Neural cell (in vitro differentiated cells): ENCODE data around the gene ST7L. TPM values are rescaled to one million over a fixed set of nuclear protein-coding genes. Genes with fewer than 3 reads are reported as not detected.

ENCODE experiments used
- H2AFZ ChIP-seq: fragments of 200-600, 300-800 bp; sonication (generic), shearing (Covaris generic); 2 replicates; pipeline ENCODE4 v1.6.0; 2014; ENCODE audit warnings: low read depth, mild to moderate bottlenecking, antibody characterized with exemption, low read length, moderate library complexity
- H3F3A ChIP-seq: fragments of 200-600 bp; shearing (Covaris generic); 2 replicates; pipeline ENCODE4 v1.6.1; 2016; ENCODE audit warnings: mild to moderate bottlenecking, moderate library complexity, mixed read lengths, antibody characterized with exemption, low read length; ENCODE audit not compliant: insufficient read depth, poor library complexity, severe bottlenecking
- H3K27ac ChIP-seq: fragments of 200-600, 300-800 bp; sonication (generic), shearing (Covaris generic); 2 replicates; pipeline ENCODE4 v1.5.1; 2014; ENCODE audit warnings: mild to moderate bottlenecking, low read length, moderate library complexity
- H3K27me3 ChIP-seq: fragments of 300-800, 200-600 bp; sonication (generic), shearing (Covaris generic); 2 replicates; pipeline ENCODE4 v1.6.0; 2014; ENCODE audit warnings: mild to moderate bottlenecking, low read depth, low read length, moderate library complexity; ENCODE audit not compliant: insufficient read depth
- H3K36me3 ChIP-seq: fragments of 300-800, 200-600 bp; sonication (generic), shearing (Covaris generic); 2 replicates; pipeline ENCODE4 v1.5.1; 2014; ENCODE audit warnings: mild to moderate bottlenecking, antibody characterized with exemption, low read length, moderate library complexity; ENCODE audit not compliant: insufficient read depth
- H3K4me2 ChIP-seq: fragments of 300-800, 200-600 bp; sonication (generic), shearing (Covaris generic); 2 replicates; pipeline ENCODE4 v1.6.0; 2014; ENCODE audit warnings: mild to moderate bottlenecking, low read length
- H3K4me3 ChIP-seq: fragments of 300-800, 200-600 bp; sonication (generic), shearing (Covaris generic); 2 replicates; pipeline ENCODE4 v1.5.1; 2014; ENCODE audit warnings: mild to moderate bottlenecking, low read length, moderate library complexity
- H3K79me2 ChIP-seq: fragments of 200-600 bp; shearing (Covaris generic); replicated peaks from 2 replicates; pipeline ENCODE4 v1.6.0; 2014; ENCODE audit warnings: mild to moderate bottlenecking, low read length, moderate library complexity; ENCODE audit not compliant: insufficient read depth
- H3K9ac ChIP-seq: fragments of 300-800, 200-600 bp; sonication (generic), shearing (Covaris generic); 2 replicates; pipeline ENCODE4 v1.6.1; 2016; ENCODE audit warnings: mild to moderate bottlenecking, low read length, mixed read lengths
- H3K9me2 ChIP-seq: fragments of 200-600 bp; shearing (Covaris generic); 2 replicates; pipeline ENCODE4 v1.6.1; 2016; ENCODE audit warnings: mild to moderate bottlenecking, low read length, mixed read lengths; ENCODE audit not compliant: insufficient read depth
- H3K9me3 ChIP-seq: fragments of 200-600, 300-800 bp; sonication (generic), shearing (Covaris generic); 2 replicates; pipeline ENCODE4 v1.6.1; 2016; ENCODE audit warnings: mild to moderate bottlenecking, mixed run types, low read length, moderate library complexity, mixed read lengths
- H4K20me1 ChIP-seq: fragments of 200-600 bp; shearing (Covaris generic); 2 replicates; pipeline ENCODE4 v1.6.1; 2016; ENCODE audit warnings: mild to moderate bottlenecking, mixed run types; ENCODE audit not compliant: insufficient read depth
- EP300 ChIP-seq: fragments of 450-650 bp; conservative IDR thresholded peaks from 2 replicates; pipeline ENCODE4 v1.6.1; 2014; ENCODE audit warnings: antibody characterized with exemption, mild to moderate bottlenecking, moderate library complexity; ENCODE audit not compliant: poor library complexity, severe bottlenecking
- EZH2 ChIP-seq: fragments of 200-600, 300-800 bp; shearing (Covaris generic), sonication (generic); IDR thresholded peaks from 2 replicates; pipeline ENCODE4 v1.6.1; 2014; ENCODE audit warnings: antibody characterized with exemption, low read length, borderline replicate concordance, mild to moderate bottlenecking; ENCODE audit not compliant: insufficient read depth, poor library complexity, severe bottlenecking
- MXI1 ChIP-seq: fragments of 450-650 bp; conservative IDR thresholded peaks from 2 replicates; pipeline ENCODE4 v1.6.1; 2014; ENCODE audit warnings: antibody characterized with exemption, mild to moderate bottlenecking; ENCODE audit not compliant: poor library complexity, severe bottlenecking
- POLR2AphosphoS5 ChIP-seq: IDR thresholded peaks from 2 replicates; pipeline ENCODE4 v1.6.1; 2012
- RAD21 ChIP-seq: fragments of 450-650 bp; conservative IDR thresholded peaks from 2 replicates; pipeline ENCODE4 v1.6.1; 2014; ENCODE audit warnings: antibody characterized with exemption, mild to moderate bottlenecking, moderate library complexity
- SMC3 ChIP-seq: fragments of 450-650 bp; conservative IDR thresholded peaks from 2 replicates; pipeline ENCODE4 v1.6.1; 2014; ENCODE audit warnings: antibody characterized with exemption, mild to moderate bottlenecking, moderate library complexity; ENCODE audit not compliant: poor library complexity
- TAF1 ChIP-seq: IDR thresholded peaks from 2 replicates; pipeline ENCODE4 v1.6.1; 2012; ENCODE audit warnings: low read depth
- polyA plus RNA-seq: library from polyadenylated mRNA; depleted of rRNA; stranded (reverse); fragments of >200 nt; gene quantifications from 2 replicates; pipeline ENCODE4 v1.2.3, GENCODE V29; 2014
- TF ChIP-seq, protein P1 (sequence below): fragments of 450-650 bp; IDR thresholded peaks from 2 replicates; pipeline ENCODE4 v1.5.1; 2014; ENCODE audit warnings: antibody characterized with exemption, mild to moderate bottlenecking, moderate library complexity; ENCODE audit not compliant: poor library complexity, severe bottlenecking
- TF ChIP-seq, protein P2 (sequence below): IDR thresholded peaks from 2 replicates; pipeline ENCODE4 v1.6.1; 2012; ENCODE audit warnings: borderline replicate concordance

Gene ST7L
- polyA plus RNA-seq, 1 donor from 2014 or later, result 33.7 TPM

DNA sequence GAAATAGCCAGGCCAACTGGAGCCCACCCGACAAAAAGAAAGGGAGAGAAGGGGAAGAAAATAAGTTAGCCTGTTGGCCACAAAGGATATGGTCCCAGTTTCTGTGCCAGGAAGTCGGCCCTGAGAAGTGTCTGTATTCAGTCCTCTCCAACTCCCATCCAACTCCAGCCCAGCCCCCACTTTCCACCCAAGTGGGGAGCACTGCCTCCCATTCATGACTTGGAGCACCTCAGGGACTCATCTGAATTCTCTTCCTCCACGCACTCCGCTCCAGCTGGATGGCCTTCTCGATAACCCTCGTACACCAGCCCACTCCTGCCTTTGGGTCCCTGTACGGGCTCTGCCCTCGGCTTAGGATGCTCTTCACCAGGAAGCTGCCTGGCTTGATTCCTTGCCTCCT is 112.2 kb downstream of the ST7L start:
- Histone ChIP-seq H3K4me2 (no peak overlapping the region), H3K27ac (no peak overlapping the region), H3K9me2 (no peaks in the 10 kb centered on the region), H3K79me2 (no peaks in the 10 kb centered on the region), H2AFZ (no peak overlapping the region), H3F3A (no peaks in the 10 kb centered on the region), H3K36me3 (no peaks in the 10 kb centered on the region), H3K9ac (no peak overlapping the region), H3K4me3 (no peak overlapping the region), H4K20me1 (no peaks in the 10 kb centered on the region), H3K27me3 (peaks cover 77% of the 10 kb centered on the region), H3K9me3 (no peaks in the 10 kb centered on the region)
- no peak for TF ChIP-seq MXI1
- TF ChIP-seq TAF1, result no peak
- TF ChIP-seq EZH2, result no peak
- TF ChIP-seq, protein P1, sequence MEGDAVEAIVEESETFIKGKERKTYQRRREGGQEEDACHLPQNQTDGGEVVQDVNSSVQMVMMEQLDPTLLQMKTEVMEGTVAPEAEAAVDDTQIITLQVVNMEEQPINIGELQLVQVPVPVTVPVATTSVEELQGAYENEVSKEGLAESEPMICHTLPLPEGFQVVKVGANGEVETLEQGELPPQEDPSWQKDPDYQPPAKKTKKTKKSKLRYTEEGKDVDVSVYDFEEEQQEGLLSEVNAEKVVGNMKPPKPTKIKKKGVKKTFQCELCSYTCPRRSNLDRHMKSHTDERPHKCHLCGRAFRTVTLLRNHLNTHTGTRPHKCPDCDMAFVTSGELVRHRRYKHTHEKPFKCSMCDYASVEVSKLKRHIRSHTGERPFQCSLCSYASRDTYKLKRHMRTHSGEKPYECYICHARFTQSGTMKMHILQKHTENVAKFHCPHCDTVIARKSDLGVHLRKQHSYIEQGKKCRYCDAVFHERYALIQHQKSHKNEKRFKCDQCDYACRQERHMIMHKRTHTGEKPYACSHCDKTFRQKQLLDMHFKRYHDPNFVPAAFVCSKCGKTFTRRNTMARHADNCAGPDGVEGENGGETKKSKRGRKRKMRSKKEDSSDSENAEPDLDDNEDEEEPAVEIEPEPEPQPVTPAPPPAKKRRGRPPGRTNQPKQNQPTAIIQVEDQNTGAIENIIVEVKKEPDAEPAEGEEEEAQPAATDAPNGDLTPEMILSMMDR, result no peak
- TF ChIP-seq SMC3, result no peak
- no peak for TF ChIP-seq POLR2AphosphoS5
- TF ChIP-seq, protein P2, sequence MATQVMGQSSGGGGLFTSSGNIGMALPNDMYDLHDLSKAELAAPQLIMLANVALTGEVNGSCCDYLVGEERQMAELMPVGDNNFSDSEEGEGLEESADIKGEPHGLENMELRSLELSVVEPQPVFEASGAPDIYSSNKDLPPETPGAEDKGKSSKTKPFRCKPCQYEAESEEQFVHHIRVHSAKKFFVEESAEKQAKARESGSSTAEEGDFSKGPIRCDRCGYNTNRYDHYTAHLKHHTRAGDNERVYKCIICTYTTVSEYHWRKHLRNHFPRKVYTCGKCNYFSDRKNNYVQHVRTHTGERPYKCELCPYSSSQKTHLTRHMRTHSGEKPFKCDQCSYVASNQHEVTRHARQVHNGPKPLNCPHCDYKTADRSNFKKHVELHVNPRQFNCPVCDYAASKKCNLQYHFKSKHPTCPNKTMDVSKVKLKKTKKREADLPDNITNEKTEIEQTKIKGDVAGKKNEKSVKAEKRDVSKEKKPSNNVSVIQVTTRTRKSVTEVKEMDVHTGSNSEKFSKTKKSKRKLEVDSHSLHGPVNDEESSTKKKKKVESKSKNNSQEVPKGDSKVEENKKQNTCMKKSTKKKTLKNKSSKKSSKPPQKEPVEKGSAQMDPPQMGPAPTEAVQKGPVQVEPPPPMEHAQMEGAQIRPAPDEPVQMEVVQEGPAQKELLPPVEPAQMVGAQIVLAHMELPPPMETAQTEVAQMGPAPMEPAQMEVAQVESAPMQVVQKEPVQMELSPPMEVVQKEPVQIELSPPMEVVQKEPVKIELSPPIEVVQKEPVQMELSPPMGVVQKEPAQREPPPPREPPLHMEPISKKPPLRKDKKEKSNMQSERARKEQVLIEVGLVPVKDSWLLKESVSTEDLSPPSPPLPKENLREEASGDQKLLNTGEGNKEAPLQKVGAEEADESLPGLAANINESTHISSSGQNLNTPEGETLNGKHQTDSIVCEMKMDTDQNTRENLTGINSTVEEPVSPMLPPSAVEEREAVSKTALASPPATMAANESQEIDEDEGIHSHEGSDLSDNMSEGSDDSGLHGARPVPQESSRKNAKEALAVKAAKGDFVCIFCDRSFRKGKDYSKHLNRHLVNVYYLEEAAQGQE, result no peak

DNA sequence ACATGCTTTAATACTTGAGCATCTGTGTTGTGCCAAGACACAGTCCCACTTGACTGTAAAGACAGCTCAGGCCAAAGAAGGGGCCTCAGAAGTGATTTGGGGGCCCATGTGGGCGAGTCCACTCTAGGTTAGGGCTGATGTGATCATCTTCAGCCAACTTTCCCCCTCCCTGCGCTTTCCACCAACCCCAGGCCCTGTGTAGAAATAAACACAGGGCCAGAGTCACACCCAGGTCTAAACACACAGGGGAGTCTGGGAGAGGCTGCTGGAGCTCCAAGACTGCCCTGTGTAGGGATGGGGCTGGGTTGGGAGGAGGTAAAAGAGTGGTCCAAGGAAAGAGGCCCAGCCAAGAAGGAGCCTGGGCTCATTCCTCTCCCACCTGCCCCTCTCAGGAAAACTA is 112.6 kb downstream of the ST7L start:
- Histone ChIP-seq H3K9me2 (no peaks in the 10 kb centered on the region), H3K4me3 (no peak overlapping the region), H3K9ac (no peak overlapping the region), H3K36me3 (no peaks in the 10 kb centered on the region), H2AFZ (no peak overlapping the region), H3K27ac (no peak overlapping the region), H3K4me2 (no peak overlapping the region), H3K79me2 (no peaks in the 10 kb centered on the region), H3K9me3 (no peaks in the 10 kb centered on the region), H4K20me1 (no peaks in the 10 kb centered on the region), H3K27me3 (peaks cover 78% of the 10 kb centered on the region), H3F3A (no peaks in the 10 kb centered on the region)
- TF ChIP-seq TAF1, result no peak
- no peak for TF ChIP-seq POLR2AphosphoS5
- TF ChIP-seq MXI1, result no peak

DNA sequence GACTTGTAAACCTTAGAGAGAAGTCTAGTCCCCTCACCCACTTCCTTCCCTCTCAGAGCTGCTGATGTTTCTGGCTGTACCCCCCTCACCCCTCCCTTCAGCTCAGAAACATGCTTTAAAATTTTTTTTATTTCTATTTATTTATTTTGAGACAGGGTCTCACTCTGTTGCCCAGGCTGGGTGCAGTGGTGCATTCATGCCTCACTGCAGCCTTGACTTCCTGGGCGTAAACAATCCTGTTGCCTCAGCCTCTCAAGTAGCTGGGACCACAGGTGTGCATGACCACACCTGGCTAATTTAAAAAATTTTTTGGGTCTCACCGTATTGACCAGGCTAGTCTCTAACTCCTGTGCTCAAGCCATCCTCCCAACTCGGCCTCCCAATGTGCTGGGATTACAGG is 113.1 kb downstream of the ST7L start:
- Histone ChIP-seq H3K4me3 (no peak overlapping the region), H4K20me1 (no peaks in the 10 kb centered on the region), H3K9ac (no peak overlapping the region), H3K27ac (no peak overlapping the region), H3K9me2 (no peaks in the 10 kb centered on the region), H2AFZ (no peak overlapping the region), H3K9me3 (no peaks in the 10 kb centered on the region), H3K4me2 (no peak overlapping the region), H3K79me2 (no peaks in the 10 kb centered on the region), H3F3A (no peaks in the 10 kb centered on the region), H3K27me3 (peaks cover 80% of the 10 kb centered on the region), H3K36me3 (no peaks in the 10 kb centered on the region)
- TF ChIP-seq, protein P1, result no peak
- no peak for TF ChIP-seq POLR2AphosphoS5
- no peak for TF ChIP-seq TAF1
- TF ChIP-seq SMC3, result no peak
- TF ChIP-seq MXI1, result no peak
- no peak for TF ChIP-seq RAD21
- no peak for TF ChIP-seq EP300
- TF ChIP-seq EZH2, result no peak
- TF ChIP-seq, protein P2, result no peak
